Measurements from ENCODE around the gene GMPS.

GRCh38 chr3:155946178-155946577, 75.7 kb downstream of the GMPS start:
- TF ChIP-seq, protein P1, sequence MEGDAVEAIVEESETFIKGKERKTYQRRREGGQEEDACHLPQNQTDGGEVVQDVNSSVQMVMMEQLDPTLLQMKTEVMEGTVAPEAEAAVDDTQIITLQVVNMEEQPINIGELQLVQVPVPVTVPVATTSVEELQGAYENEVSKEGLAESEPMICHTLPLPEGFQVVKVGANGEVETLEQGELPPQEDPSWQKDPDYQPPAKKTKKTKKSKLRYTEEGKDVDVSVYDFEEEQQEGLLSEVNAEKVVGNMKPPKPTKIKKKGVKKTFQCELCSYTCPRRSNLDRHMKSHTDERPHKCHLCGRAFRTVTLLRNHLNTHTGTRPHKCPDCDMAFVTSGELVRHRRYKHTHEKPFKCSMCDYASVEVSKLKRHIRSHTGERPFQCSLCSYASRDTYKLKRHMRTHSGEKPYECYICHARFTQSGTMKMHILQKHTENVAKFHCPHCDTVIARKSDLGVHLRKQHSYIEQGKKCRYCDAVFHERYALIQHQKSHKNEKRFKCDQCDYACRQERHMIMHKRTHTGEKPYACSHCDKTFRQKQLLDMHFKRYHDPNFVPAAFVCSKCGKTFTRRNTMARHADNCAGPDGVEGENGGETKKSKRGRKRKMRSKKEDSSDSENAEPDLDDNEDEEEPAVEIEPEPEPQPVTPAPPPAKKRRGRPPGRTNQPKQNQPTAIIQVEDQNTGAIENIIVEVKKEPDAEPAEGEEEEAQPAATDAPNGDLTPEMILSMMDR (IDR thresholded peaks at IDR 0.05), result no peak
- TF ChIP-seq POLR2A (IDR thresholded peaks at IDR 0.05), result no peak
